HEK293 (cell line): ENCODE data around the gene ARL14.

Source experiments
- HOXC10 ChIP-seq: sonication (generic); formaldehyde crosslinking; IDR thresholded peaks from 2 replicates; pipeline ENCODE4 v1.8.1; 2023; ENCODE audit warnings: mild to moderate bottlenecking, missing genetic modification reagents
- OSR2 ChIP-seq: fragments of 450-650 bp; formaldehyde crosslinking; IDR thresholded peaks from 2 replicates; pipeline ENCODE4 v1.5.1; 2016; ENCODE audit warnings: missing biosample characterization, missing genetic modification characterization
- OVOL3 ChIP-seq: fragments of 450-650 bp; formaldehyde crosslinking; IDR thresholded peaks from 2 replicates; pipeline ENCODE4 v1.5.1; 2016; ENCODE audit warnings: missing biosample characterization, missing genetic modification characterization
- ZBTB20 ChIP-seq: fragments of 450-650 bp; formaldehyde crosslinking; IDR thresholded peaks from 2 replicates; pipeline ENCODE4 v1.5.1; 2016; ENCODE audit warnings: missing biosample characterization, missing genetic modification characterization
- ZNF121 ChIP-seq: fragments of 450-650 bp; formaldehyde crosslinking; IDR thresholded peaks from 2 replicates; pipeline ENCODE4 v1.5.1; 2016; ENCODE audit warnings: missing biosample characterization, missing genetic modification characterization
- ZNF133 ChIP-seq: fragments of 450-650 bp; formaldehyde crosslinking; IDR thresholded peaks from 2 replicates; pipeline ENCODE4 v1.5.1; 2016; ENCODE audit warnings: missing biosample characterization, missing genetic modification characterization
- ZNF138 ChIP-seq: fragments of 450-650 bp; formaldehyde crosslinking; IDR thresholded peaks from 2 replicates; pipeline ENCODE4 v1.5.1; 2016; ENCODE audit warnings: missing biosample characterization, missing genetic modification characterization, borderline replicate concordance
- ZNF211 ChIP-seq: fragments of 450-650 bp; formaldehyde crosslinking; IDR thresholded peaks from 2 replicates; pipeline ENCODE4 v1.5.1; 2016; ENCODE audit warnings: low read depth, missing biosample characterization, missing genetic modification characterization
- ZNF248 ChIP-seq: fragments of 450-650 bp; formaldehyde crosslinking; IDR thresholded peaks from 2 replicates; pipeline ENCODE4 v1.5.1; 2017; ENCODE audit warnings: missing biosample characterization, missing genetic modification characterization
- ZNF350 ChIP-seq: fragments of 450-650 bp; formaldehyde crosslinking; IDR thresholded peaks from 2 replicates; pipeline ENCODE4 v1.5.0; 2017; ENCODE audit warnings: missing biosample characterization, mild to moderate bottlenecking, missing genetic modification characterization
- ZNF423 ChIP-seq: fragments of 450-650 bp; formaldehyde crosslinking; IDR thresholded peaks from 2 replicates; pipeline ENCODE4 v1.5.1; 2016; ENCODE audit warnings: missing biosample characterization, missing genetic modification characterization
- ZNF514 ChIP-seq: fragments of 450-650 bp; formaldehyde crosslinking; IDR thresholded peaks from 2 replicates; pipeline ENCODE4 v1.5.1; 2016; ENCODE audit warnings: missing biosample characterization, missing genetic modification characterization
- ZNF530 ChIP-seq: fragments of 450-650 bp; formaldehyde crosslinking; IDR thresholded peaks from 2 replicates; pipeline ENCODE4 v1.5.1; 2016; ENCODE audit warnings: low read depth, missing biosample characterization, missing genetic modification characterization
- ZNF544 ChIP-seq: fragments of 450-650 bp; formaldehyde crosslinking; IDR thresholded peaks from 2 replicates; pipeline ENCODE4 v1.5.0; 2017; ENCODE audit warnings: missing biosample characterization, missing genetic modification characterization
- ZNF549 ChIP-seq: fragments of 450-650 bp; IDR thresholded peaks from 2 replicates; pipeline ENCODE4 v1.5.1; 2018; ENCODE audit warnings: missing biosample characterization, missing genetic modification characterization, mild to moderate bottlenecking, inconsistent platforms, moderate library complexity
- ZNF621 ChIP-seq: fragments of 450-650 bp; formaldehyde crosslinking; IDR thresholded peaks from 2 replicates; pipeline ENCODE4 v1.5.1; 2017; ENCODE audit warnings: missing biosample characterization, missing genetic modification characterization
- ZNF629 ChIP-seq: fragments of 450-650 bp; formaldehyde crosslinking; IDR thresholded peaks from 2 replicates; pipeline ENCODE4 v1.5.1; 2017; ENCODE audit warnings: missing biosample characterization, missing genetic modification characterization
- ZNF785 ChIP-seq: fragments of 450-650 bp; formaldehyde crosslinking; IDR thresholded peaks from 2 replicates; pipeline ENCODE4 v1.5.1; 2016; ENCODE audit warnings: missing biosample characterization, missing genetic modification characterization
- ZSCAN16 ChIP-seq: fragments of 450-650 bp; formaldehyde crosslinking; IDR thresholded peaks from 2 replicates; pipeline ENCODE4 v1.5.1; 2016; ENCODE audit warnings: missing biosample characterization, missing genetic modification characterization
- TF ChIP-seq, protein P1 (sequence below): fragments of 450-650 bp; formaldehyde crosslinking; IDR thresholded peaks from 2 replicates; pipeline ENCODE4 v1.5.1; 2017; ENCODE audit warnings: missing biosample characterization, missing genetic modification characterization
- TF ChIP-seq, protein P2 (sequence below): fragments of 450-650 bp; formaldehyde crosslinking; IDR thresholded peaks from 2 replicates; pipeline ENCODE4 v1.5.1; 2016; ENCODE audit warnings: missing biosample characterization, missing genetic modification characterization, borderline replicate concordance
- TF ChIP-seq, protein P3 (sequence below): fragments of 450-650 bp; formaldehyde crosslinking; IDR thresholded peaks from 2 replicates; pipeline ENCODE4 v1.5.1; 2016; ENCODE audit warnings: missing biosample characterization, missing genetic modification characterization
- TF ChIP-seq, protein P4 (sequence below): fragments of 450-650 bp; formaldehyde crosslinking; IDR thresholded peaks from 2 replicates; pipeline ENCODE4 v1.5.1; 2017; ENCODE audit warnings: missing biosample characterization, missing genetic modification characterization
- TF ChIP-seq, protein P5 (sequence below): fragments of 450-650 bp; formaldehyde crosslinking; IDR thresholded peaks from 2 replicates; pipeline ENCODE4 v1.5.1; 2016; ENCODE audit warnings: missing biosample characterization, missing genetic modification characterization
- TF ChIP-seq, protein P6 (sequence below): fragments of 450-650 bp; formaldehyde crosslinking; IDR thresholded peaks from 2 replicates; pipeline ENCODE4 v1.5.1; 2016; ENCODE audit warnings: missing biosample characterization, missing genetic modification characterization

Gene ARL14

DNA sequence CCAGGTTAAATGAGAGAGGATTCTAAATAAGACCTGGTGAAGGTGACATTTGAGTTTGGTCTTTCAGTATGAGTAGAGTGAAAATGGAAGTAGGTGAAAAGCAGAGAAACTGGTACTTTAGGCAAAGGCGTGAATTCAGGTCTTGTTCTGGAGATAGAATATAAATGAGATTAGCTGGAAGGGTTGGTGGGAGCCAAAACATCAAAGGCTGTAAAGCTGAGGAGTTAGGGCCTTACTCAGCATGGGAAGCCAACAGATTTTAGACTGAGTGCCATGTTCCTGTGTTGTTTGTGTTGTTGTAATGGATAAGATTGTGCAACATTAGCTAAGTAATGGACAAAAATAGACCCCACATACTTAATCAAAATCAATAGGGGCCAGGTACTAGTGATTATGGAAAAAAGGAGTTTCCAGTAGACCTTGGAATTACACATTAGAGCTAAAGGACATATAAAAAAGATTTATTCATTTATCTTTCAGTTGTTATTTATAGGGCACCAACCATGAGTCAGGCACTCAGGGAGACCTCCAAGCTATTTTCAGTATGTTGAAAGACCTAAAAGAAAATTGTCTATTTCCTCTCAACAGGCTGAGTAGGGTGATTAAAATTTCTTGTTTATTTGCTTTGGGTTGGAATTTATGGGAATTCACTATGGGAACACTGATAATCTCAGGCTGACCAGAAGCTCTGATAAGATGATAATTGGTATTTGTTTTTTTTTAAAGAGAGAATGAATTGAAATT is 20.8 kb downstream of the ARL14 start (continued):
- TF ChIP-seq, protein P1, sequence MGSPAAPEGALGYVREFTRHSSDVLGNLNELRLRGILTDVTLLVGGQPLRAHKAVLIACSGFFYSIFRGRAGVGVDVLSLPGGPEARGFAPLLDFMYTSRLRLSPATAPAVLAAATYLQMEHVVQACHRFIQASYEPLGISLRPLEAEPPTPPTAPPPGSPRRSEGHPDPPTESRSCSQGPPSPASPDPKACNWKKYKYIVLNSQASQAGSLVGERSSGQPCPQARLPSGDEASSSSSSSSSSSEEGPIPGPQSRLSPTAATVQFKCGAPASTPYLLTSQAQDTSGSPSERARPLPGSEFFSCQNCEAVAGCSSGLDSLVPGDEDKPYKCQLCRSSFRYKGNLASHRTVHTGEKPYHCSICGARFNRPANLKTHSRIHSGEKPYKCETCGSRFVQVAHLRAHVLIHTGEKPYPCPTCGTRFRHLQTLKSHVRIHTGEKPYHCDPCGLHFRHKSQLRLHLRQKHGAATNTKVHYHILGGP (tag by site-specific recombination), result peak; percentile 63; the same call in 1 of the 2 replicates
- TF ChIP-seq ZNF621 (tag by site-specific recombination) (no peak), ZNF138 (tag by site-specific recombination) (no peak), ZNF629 (tag by site-specific recombination) (peak; percentile 72), ZSCAN16 (tag by site-specific recombination) (no peak), HOXC10 (CRISPR knock-in tag) (no peak), ZNF248 (no peak), ZNF423 (tag by site-specific recombination) (no peak), ZNF549 (no peak), ZNF530 (tag by site-specific recombination) (no peak), OVOL3 (tag by site-specific recombination) (0 out of 2 replicates have a peak, but pooled peaks have one; percentile 68), ZNF785 (tag by site-specific recombination) (no peak), ZNF514 (tag by site-specific recombination) (no peak), ZNF121 (tag by site-specific recombination) (no peak), ZBTB20 (tag by site-specific recombination) (no peak), ZNF350 (tag by site-specific recombination) (no peak), OSR2 (tag by site-specific recombination) (peak; percentile 81), ZNF544 (no peak), ZNF211 (tag by site-specific recombination) (no peak), ZNF133 (no peak)
- TF ChIP-seq, protein P2, sequence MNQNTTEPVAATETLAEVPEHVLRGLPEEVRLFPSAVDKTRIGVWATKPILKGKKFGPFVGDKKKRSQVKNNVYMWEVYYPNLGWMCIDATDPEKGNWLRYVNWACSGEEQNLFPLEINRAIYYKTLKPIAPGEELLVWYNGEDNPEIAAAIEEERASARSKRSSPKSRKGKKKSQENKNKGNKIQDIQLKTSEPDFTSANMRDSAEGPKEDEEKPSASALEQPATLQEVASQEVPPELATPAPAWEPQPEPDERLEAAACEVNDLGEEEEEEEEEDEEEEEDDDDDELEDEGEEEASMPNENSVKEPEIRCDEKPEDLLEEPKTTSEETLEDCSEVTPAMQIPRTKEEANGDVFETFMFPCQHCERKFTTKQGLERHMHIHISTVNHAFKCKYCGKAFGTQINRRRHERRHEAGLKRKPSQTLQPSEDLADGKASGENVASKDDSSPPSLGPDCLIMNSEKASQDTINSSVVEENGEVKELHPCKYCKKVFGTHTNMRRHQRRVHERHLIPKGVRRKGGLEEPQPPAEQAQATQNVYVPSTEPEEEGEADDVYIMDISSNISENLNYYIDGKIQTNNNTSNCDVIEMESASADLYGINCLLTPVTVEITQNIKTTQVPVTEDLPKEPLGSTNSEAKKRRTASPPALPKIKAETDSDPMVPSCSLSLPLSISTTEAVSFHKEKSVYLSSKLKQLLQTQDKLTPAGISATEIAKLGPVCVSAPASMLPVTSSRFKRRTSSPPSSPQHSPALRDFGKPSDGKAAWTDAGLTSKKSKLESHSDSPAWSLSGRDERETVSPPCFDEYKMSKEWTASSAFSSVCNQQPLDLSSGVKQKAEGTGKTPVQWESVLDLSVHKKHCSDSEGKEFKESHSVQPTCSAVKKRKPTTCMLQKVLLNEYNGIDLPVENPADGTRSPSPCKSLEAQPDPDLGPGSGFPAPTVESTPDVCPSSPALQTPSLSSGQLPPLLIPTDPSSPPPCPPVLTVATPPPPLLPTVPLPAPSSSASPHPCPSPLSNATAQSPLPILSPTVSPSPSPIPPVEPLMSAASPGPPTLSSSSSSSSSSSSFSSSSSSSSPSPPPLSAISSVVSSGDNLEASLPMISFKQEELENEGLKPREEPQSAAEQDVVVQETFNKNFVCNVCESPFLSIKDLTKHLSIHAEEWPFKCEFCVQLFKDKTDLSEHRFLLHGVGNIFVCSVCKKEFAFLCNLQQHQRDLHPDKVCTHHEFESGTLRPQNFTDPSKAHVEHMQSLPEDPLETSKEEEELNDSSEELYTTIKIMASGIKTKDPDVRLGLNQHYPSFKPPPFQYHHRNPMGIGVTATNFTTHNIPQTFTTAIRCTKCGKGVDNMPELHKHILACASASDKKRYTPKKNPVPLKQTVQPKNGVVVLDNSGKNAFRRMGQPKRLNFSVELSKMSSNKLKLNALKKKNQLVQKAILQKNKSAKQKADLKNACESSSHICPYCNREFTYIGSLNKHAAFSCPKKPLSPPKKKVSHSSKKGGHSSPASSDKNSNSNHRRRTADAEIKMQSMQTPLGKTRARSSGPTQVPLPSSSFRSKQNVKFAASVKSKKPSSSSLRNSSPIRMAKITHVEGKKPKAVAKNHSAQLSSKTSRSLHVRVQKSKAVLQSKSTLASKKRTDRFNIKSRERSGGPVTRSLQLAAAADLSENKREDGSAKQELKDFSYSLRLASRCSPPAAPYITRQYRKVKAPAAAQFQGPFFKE (tag by site-specific recombination), result no peak
- TF ChIP-seq, protein P3, sequence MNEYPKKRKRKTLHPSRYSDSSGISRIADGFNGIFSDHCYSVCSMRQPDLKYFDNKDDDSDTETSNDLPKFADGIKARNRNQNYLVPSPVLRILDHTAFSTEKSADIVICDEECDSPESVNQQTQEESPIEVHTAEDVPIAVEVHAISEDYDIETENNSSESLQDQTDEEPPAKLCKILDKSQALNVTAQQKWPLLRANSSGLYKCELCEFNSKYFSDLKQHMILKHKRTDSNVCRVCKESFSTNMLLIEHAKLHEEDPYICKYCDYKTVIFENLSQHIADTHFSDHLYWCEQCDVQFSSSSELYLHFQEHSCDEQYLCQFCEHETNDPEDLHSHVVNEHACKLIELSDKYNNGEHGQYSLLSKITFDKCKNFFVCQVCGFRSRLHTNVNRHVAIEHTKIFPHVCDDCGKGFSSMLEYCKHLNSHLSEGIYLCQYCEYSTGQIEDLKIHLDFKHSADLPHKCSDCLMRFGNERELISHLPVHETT (tag by site-specific recombination), result 0 out of 2 replicates have a peak, but pooled peaks have one; percentile 55
- TF ChIP-seq, protein P4, sequence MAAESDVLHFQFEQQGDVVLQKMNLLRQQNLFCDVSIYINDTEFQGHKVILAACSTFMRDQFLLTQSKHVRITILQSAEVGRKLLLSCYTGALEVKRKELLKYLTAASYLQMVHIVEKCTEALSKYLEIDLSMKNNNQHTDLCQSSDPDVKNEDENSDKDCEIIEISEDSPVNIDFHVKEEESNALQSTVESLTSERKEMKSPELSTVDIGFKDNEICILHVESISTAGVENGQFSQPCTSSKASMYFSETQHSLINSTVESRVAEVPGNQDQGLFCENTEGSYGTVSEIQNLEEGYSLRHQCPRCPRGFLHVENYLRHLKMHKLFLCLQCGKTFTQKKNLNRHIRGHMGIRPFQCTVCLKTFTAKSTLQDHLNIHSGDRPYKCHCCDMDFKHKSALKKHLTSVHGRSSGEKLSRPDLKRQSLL (tag by site-specific recombination), result no peak
- TF ChIP-seq, protein P5, sequence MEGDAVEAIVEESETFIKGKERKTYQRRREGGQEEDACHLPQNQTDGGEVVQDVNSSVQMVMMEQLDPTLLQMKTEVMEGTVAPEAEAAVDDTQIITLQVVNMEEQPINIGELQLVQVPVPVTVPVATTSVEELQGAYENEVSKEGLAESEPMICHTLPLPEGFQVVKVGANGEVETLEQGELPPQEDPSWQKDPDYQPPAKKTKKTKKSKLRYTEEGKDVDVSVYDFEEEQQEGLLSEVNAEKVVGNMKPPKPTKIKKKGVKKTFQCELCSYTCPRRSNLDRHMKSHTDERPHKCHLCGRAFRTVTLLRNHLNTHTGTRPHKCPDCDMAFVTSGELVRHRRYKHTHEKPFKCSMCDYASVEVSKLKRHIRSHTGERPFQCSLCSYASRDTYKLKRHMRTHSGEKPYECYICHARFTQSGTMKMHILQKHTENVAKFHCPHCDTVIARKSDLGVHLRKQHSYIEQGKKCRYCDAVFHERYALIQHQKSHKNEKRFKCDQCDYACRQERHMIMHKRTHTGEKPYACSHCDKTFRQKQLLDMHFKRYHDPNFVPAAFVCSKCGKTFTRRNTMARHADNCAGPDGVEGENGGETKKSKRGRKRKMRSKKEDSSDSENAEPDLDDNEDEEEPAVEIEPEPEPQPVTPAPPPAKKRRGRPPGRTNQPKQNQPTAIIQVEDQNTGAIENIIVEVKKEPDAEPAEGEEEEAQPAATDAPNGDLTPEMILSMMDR (tag by site-specific recombination), result no peak
- TF ChIP-seq, protein P6, sequence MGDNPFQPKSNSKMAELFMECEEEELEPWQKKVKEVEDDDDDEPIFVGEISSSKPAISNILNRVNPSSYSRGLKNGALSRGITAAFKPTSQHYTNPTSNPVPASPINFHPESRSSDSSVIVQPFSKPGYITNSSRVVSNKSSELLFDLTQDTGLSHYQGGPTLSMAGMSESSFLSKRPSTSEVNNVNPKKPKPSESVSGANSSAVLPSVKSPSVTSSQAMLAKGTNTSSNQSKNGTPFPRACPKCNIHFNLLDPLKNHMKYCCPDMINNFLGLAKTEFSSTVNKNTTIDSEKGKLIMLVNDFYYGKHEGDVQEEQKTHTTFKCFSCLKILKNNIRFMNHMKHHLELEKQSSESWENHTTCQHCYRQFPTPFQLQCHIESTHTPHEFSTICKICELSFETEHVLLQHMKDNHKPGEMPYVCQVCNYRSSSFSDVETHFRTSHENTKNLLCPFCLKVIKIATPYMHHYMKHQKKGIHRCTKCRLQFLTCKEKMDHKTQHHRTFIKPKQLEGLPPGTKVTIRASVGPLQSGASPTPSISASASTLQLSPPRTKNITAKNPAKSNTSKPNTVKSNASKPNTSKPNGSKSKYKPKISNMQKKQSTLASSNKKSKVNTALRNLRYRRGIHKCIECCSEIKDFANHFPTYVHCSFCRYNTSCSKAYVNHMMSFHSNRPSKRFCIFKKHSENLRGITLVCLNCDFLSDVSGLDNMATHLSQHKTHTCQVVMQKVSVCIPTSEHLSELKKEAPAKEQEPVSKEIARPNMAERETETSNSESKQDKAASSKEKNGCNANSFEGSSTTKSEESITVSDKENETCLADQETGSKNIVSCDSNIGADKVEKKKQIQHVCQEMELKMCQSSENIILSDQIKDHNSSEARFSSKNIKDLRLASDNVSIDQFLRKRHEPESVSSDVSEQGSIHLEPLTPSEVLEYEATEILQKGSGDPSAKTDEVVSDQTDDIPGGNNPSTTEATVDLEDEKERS, result no peak
